HG03354 (cell line): ENCODE results near the gene ARHGAP1.
"Not testable (repeated sequence)": the region's sequence is repeated elsewhere in the genome, so short reads cannot be mapped to it uniquely, and the experiment has no call there.

Experiments
- ATAC-seq: cut with Tn5 transposase; IDR thresholded peaks from one replicate; pipeline ENCODE4 v1.9.1; 2021; ENCODE audit warnings: mild to moderate bottlenecking; ENCODE audit not compliant: unreplicated experiment, poor library complexity, severe bottlenecking

ARHGAP1 gene

DNA sequence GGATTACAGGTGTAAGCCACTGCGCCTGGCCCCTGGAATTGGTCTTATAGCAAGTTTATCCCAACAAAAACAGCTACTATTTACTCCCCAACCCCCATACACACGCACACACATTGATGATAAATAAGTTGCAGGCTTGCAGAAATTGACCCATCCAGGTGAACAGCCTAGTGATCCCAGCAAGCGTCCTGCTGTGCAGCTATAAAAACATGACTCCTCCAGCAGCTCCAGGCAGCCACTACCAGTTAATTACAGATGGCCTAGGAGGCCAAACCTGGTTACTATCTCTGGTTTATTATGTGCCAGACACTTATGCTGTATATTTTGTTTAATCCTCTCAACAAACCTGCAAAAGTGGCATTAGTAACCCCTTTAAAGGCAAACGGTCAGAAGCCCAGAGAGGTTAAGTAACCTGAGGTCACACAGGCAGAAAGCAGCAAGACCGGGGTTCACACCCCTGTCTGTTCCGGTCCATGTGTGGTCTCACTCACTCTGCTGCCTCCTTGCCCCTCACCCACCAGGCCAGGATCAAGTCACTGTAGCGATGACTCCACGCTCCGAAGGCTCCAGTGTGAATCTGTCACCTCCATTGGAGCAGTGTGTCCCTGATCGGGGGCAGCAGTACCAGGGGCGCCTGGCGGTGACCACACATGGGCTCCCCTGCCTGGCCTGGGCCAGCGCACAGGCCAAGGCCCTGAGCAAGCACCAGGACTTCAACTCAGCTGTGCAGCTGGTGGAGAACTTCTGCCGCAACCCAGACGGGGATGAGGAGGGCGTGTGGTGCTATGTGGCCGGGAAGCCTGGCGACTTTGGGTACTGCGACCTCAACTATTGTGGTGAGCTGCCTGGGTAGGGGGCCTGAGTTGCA, 25.2 kb upstream of the ARHGAP1 start:
- ATAC-seq: no peak

DNA sequence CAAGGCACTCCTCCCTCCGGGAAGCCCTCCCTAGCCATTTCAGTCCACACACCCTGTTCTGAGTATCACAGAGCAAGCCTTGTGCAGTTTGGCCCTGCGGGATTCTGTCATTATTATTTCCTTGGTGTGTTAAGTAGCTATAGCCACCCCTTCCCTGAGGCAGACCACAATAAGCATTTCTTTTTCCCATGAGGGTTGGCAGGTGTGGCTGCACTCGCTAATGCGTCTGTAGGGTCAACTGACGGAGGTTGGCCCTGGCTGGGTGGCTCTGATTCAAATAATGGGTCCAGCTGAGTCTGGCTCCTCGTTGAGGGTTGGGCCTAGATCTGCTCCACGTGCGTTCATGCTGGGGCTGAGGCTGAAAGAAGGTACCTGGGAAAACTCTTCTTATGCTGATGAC, 23.7 kb upstream of the ARHGAP1 start:
- ATAC-seq: no peak

- no peak for ATAC-seq
Measured at GRCh38 chr11:46723359-46723680, 22.9 kb upstream of the ARHGAP1 start.

GRCh38 chr11:46722566-46723358, 22.3 kb upstream of the ARHGAP1 start:
- ATAC-seq: no peak

DNA sequence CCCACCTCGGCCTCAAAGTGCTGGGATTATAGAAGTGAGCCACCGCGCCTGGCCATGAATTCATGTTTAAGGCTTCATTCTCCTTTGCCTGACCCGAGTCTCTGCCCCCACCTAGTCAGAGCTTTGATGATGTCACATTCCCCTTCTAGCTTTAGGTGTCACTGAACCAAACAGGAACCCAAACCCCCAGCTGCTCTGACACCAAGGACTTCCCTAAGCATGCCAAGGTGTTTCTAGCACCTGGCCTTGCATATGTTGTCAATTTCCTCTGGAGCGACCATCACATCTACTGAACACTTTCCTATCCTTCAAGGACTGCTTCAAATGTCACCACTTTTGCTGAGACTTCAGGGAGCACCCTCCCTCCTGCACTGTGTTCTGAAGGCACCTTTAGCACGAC, 20.9 kb upstream of the ARHGAP1 start:
- no peak for ATAC-seq

DNA sequence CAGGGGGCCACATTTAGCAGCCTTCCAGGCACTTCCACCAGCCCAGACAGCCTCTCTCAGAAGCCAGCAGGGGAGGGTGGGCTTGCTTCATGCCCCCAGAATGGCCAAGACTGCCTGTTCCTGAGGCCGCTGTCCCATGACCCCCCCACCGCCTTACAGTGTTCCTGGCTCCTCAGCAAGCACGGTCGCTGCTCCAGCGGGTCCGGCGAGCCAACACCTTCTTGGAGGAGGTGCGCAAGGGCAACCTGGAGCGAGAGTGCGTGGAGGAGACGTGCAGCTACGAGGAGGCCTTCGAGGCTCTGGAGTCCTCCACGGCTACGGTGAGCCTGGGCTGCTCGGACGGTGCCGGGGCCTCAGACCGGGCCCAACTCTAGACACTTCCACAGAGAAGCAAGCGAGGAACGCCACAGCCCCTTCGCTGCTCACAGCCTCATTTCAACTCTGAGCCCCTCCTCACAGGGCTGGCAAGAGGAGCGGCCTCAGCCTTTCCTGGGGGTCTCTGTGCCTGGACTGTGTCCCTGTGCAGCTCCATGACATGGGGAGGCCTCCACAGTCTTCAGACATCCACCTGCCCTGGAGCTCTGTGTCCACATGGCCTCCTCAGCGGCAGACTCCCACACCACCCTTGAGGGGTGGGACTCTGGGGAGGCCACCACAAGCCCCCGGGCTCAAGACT, 19.3 kb upstream of the ARHGAP1 start:
- no peak for ATAC-seq

- ATAC-seq: no peak
Measured at GRCh38 chr11:46719048-46719542, 18.7 kb upstream of the ARHGAP1 start, which contains the start of gene F2. TSS of gene F2 (plus strand) at chr11:46719213. CDS start at chr11:46719236, 23 bp downstream.

DNA sequence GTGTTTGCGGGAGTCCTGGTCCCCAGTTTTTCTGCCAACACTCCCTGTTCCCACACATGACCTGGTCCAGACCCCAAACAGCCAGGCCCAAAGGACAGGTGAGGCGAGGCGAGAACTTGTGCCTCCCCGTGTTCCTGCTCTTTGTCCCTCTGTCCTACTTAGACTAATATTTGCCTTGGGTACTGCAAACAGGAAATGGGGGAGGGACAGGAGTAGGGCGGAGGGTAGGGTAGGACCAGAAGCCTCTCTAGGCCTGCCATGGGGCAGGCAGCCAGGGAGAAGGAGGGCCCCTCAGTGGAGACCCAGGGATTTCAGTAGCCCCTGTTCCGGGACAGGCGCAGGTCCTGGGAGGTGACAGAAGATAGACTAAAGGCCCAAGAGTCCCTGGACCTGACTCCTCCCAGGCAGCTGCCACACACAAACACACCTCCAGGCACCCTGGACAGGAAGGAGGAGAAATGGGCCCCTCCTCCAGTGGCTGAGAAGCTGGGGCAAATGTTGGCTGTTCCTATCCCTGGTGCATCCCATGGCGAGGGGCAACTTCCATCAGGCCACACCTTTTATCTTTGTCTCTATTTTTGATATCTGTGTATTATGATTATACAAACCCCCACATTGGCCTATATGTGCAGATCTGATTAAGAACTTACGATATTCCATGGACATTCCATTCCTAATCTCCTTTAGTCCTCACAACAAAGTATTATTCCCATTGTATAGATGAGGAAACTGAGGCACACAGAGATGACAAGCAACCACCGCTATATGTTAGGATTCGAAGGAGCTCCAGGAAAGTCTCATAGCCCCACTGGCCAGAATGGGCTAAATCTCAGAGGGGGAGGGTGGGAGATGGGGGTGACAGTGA, 18.0 kb upstream of the ARHGAP1 start:
- no peak for ATAC-seq

GRCh38 chr11:46717825-46718154, 17.4 kb upstream of the ARHGAP1 start:
- ATAC-seq: not testable (repeated sequence)

- ATAC-seq: no peak
Measured at GRCh38 chr11:46712874-46713576, 12.6 kb upstream of the ARHGAP1 start.

DNA sequence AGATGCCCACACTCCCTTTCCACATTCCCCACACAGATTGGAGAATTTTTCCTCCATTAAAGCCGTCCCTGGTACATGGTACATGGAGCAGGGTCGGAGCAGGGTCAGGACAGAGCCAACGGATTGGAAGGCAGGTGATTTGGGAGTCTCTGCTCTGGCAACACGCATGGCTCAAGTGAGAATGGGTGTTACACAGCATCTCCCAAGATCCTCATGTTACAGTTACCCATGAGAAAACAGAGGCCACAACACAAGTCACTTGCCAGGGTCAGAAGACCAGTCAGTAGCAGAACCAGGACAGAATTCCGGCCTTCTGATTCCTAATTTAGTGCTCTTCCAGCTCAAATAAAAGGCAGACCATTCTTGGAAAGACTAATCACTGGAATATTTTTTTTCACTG, 10.9 kb upstream of the ARHGAP1 start:
- no peak for ATAC-seq

DNA sequence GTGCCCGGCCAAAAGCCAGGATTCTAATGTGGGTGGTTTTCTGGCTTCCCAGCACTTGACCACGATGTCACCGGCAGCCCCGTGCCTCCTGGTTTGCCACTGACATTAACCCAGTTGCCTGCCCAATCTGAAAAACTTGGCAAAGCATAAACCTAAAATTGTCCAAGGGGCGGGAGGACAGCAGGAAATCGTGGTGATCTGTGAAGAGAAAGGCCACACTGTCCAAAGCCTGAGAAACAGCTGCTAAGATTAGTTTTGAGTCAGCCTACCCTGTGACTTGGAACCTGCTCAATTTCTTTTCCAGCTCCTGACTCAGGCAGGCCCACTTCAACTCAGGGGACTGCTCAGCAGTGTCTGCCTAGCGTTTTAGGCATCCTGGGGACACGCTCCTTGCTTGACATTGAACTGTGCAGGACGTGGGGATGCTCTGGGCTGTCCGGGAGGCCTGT, 10.4 kb upstream of the ARHGAP1 start:
- no peak for ATAC-seq

DNA sequence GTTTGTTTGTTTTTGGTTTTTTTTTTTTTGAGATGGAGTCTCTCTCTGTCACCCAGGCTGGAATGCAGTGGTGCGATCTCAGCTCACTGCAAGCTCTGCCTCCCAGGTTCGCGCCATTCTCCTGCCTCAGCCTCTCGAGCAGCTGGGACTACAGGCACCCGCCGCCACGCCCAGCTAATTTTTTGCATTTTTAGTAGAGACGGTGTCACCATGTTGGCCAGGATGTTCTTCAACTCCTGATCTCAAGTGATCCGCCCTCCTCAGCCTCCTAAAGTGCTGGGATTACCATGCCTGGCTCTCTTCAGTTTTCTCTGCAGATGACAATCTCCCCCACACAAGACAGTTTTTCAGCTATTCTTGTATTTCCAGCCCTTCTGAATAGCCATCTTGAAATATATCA, 8.9 kb upstream of the ARHGAP1 start:
- ATAC-seq: not testable (repeated sequence)

- ATAC-seq: no peak
Measured at GRCh38 chr11:46706886-46707285, 6.5 kb upstream of the ARHGAP1 start.

- no peak for ATAC-seq
Measured at GRCh38 chr11:46705070-46705688, 4.8 kb upstream of the ARHGAP1 start.

GRCh38 chr11:46701078-46701654, 747 bp upstream of the ARHGAP1 start:
- peak; percentile 0 for ATAC-seq

GRCh38 chr11:46698597-46698996, 1.8 kb downstream of the ARHGAP1 start:
- no peak for ATAC-seq

DNA sequence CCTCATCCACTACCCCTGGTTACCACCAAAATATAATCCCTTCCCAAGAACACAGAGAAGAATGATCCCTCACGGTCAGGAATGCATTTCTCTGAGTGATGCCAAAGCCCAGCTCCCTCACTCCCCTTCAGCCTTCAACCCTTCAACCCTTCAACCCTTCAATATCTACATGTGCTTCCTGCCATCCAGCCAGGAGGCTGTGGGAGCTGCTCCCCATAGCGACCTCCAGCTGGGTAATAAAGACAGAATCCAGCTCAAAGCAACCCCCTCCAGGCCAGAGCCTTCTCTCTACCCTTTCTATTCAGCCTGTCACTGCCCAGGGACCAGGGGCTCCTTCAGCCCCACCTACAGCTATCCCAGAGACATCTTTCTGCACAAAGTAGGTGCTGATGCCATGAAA, 2.7 kb downstream of the ARHGAP1 start:
- no peak for ATAC-seq
